HEK293 (cell line): ENCODE results near the gene ZBTB8A.

Experiments used
- BCL11A ChIP-seq: fragments of 450-650 bp; formaldehyde crosslinking; IDR thresholded peaks from 2 replicates; pipeline ENCODE4 v1.5.1; 2016; ENCODE audit warnings: low read depth, missing biosample characterization, missing genetic modification characterization
- ELK4 ChIP-seq: IDR thresholded peaks from 2 replicates; pipeline ENCODE4 v1.6.1; 2011; ENCODE audit warnings: mild to moderate bottlenecking, low read depth, low read length, borderline replicate concordance
- KLF7 ChIP-seq: fragments of 450-650 bp; formaldehyde crosslinking; IDR thresholded peaks from 2 replicates; pipeline ENCODE4 v1.5.1; 2016; ENCODE audit warnings: missing biosample characterization, missing genetic modification characterization, borderline replicate concordance
- OSR2 ChIP-seq: fragments of 450-650 bp; formaldehyde crosslinking; IDR thresholded peaks from 2 replicates; pipeline ENCODE4 v1.5.1; 2016; ENCODE audit warnings: missing biosample characterization, missing genetic modification characterization
- PRDM6 ChIP-seq: fragments of 450-650 bp; formaldehyde crosslinking; IDR thresholded peaks from 2 replicates; pipeline ENCODE4 v1.5.1; 2017; ENCODE audit warnings: missing biosample characterization, missing genetic modification characterization
- SP3 ChIP-seq: fragments of 450-650 bp; formaldehyde crosslinking; IDR thresholded peaks from 2 replicates; pipeline ENCODE4 v1.5.1; 2016; ENCODE audit warnings: missing biosample characterization, missing genetic modification characterization
- SP7 ChIP-seq: fragments of 450-650 bp; formaldehyde crosslinking; IDR thresholded peaks from 2 replicates; pipeline ENCODE4 v1.5.1; 2016; ENCODE audit warnings: missing biosample characterization, missing genetic modification characterization
- ZBTB11 ChIP-seq: fragments of 450-650 bp; formaldehyde crosslinking; conservative IDR thresholded peaks from 2 replicates; pipeline ENCODE4 v1.5.1; 2016; ENCODE audit warnings: low read depth, missing biosample characterization, missing genetic modification characterization
- ZBTB17 ChIP-seq: fragments of 450-650 bp; formaldehyde crosslinking; IDR thresholded peaks from 2 replicates; pipeline ENCODE4 v1.5.1; 2016; ENCODE audit warnings: missing biosample characterization, missing genetic modification characterization
- ZBTB26 ChIP-seq: fragments of 450-650 bp; formaldehyde crosslinking; optimal IDR thresholded peaks from 2 replicates; pipeline ENCODE3; 2016; ENCODE audit warnings: missing biosample characterization, mild to moderate bottlenecking, missing genetic modification characterization
- ZBTB48 ChIP-seq: fragments of 450-650 bp; formaldehyde crosslinking; IDR thresholded peaks from 2 replicates; pipeline ENCODE4 v1.5.1; 2016; ENCODE audit warnings: missing biosample characterization, missing genetic modification characterization
- ZEB2 ChIP-seq: fragments of 450-650 bp; formaldehyde crosslinking; IDR thresholded peaks from 2 replicates; pipeline ENCODE4 v1.5.1; 2016; ENCODE audit warnings: missing biosample characterization, missing genetic modification characterization
- ZFP37 ChIP-seq: fragments of 450-650 bp; formaldehyde crosslinking; IDR thresholded peaks from 2 replicates; pipeline ENCODE4 v1.5.1; 2016; ENCODE audit warnings: missing biosample characterization, missing genetic modification characterization
- ZIC2 ChIP-seq: fragments of 450-650 bp; formaldehyde crosslinking; IDR thresholded peaks from 2 replicates; pipeline ENCODE4 v1.5.1; 2016; ENCODE audit warnings: missing biosample characterization, missing genetic modification characterization
- ZNF112 ChIP-seq: fragments of 450-650 bp; formaldehyde crosslinking; IDR thresholded peaks from 2 replicates; pipeline ENCODE4 v1.5.0; 2017; ENCODE audit warnings: missing biosample characterization, missing genetic modification characterization
- ZNF140 ChIP-seq: fragments of 450-650 bp; formaldehyde crosslinking; IDR thresholded peaks from 2 replicates; pipeline ENCODE4 v1.5.1; 2016; ENCODE audit warnings: missing biosample characterization, missing genetic modification characterization
- ZNF155 ChIP-seq: fragments of 450-650 bp; formaldehyde crosslinking; IDR thresholded peaks from 2 replicates; pipeline ENCODE4 v1.5.1; 2016; ENCODE audit warnings: missing biosample characterization, missing genetic modification characterization
- ZNF2 ChIP-seq: fragments of 450-650 bp; formaldehyde crosslinking; IDR thresholded peaks from 2 replicates; pipeline ENCODE4 v1.5.1; 2016; ENCODE audit warnings: missing biosample characterization, missing genetic modification characterization
- ZNF354C ChIP-seq: fragments of 450-650 bp; formaldehyde crosslinking; IDR thresholded peaks from 2 replicates; pipeline ENCODE4 v1.5.1; 2016; ENCODE audit warnings: missing biosample characterization, missing genetic modification characterization, low read depth, borderline replicate concordance
- ZNF391 ChIP-seq: fragments of 450-650 bp; formaldehyde crosslinking; IDR thresholded peaks from 2 replicates; pipeline ENCODE4 v1.5.1; 2016; ENCODE audit warnings: low read depth, missing biosample characterization, missing genetic modification characterization, borderline replicate concordance
- ZNF416 ChIP-seq: fragments of 450-650 bp; formaldehyde crosslinking; IDR thresholded peaks from 2 replicates; pipeline ENCODE4 v1.5.1; 2016; ENCODE audit warnings: missing biosample characterization, missing genetic modification characterization
- ZNF488 ChIP-seq: fragments of 450-650 bp; formaldehyde crosslinking; IDR thresholded peaks from 2 replicates; pipeline ENCODE4 v1.5.1; 2016; ENCODE audit warnings: missing biosample characterization, missing genetic modification characterization
- ZNF501 ChIP-seq: fragments of 450-650 bp; formaldehyde crosslinking; IDR thresholded peaks from 2 replicates; pipeline ENCODE4 v1.5.1; 2016; ENCODE audit warnings: missing biosample characterization, missing genetic modification characterization
- ZNF513 ChIP-seq: fragments of 450-650 bp; IDR thresholded peaks from 2 replicates; pipeline ENCODE4 v1.5.1; 2018; ENCODE audit warnings: missing biosample characterization, missing genetic modification characterization
- ZNF561 ChIP-seq: fragments of 450-650 bp; IDR thresholded peaks from 2 replicates; pipeline ENCODE4 v1.5.1; 2018; ENCODE audit warnings: missing biosample characterization, missing genetic modification characterization, borderline replicate concordance
- ZSCAN18 ChIP-seq: fragments of 450-650 bp; formaldehyde crosslinking; IDR thresholded peaks from 2 replicates; pipeline ENCODE4 v1.5.1; 2016; ENCODE audit warnings: missing biosample characterization, missing genetic modification characterization
- ZSCAN23 ChIP-seq: fragments of 450-650 bp; formaldehyde crosslinking; IDR thresholded peaks from 2 replicates; pipeline ENCODE4 v1.5.1; 2016; ENCODE audit warnings: missing biosample characterization, missing genetic modification characterization
- ZXDB ChIP-seq: fragments of 450-650 bp; formaldehyde crosslinking; IDR thresholded peaks from 2 replicates; pipeline ENCODE4 v1.5.1; 2016; ENCODE audit warnings: missing biosample characterization, missing genetic modification characterization

Gene ZBTB8A

GRCh38 chr1:32539584-32540571, 651 bp downstream of the ZBTB8A start (continued):
- TF ChIP-seq ZBTB17, result no peak
- TF ChIP-seq ZNF513 (tag by site-specific recombination), result no peak
- TF ChIP-seq KLF7 (tag by site-specific recombination), result peak; percentile 32; the same call in 1 of the 2 replicates
- TF ChIP-seq ZXDB (tag by site-specific recombination), result peak; percentile 49
- no peak for TF ChIP-seq ZIC2 (tag by site-specific recombination)
- 0 out of 2 replicates have a peak, but pooled peaks have one; percentile 44 for TF ChIP-seq ZNF501 (tag by site-specific recombination)
- TF ChIP-seq ZNF561 (tag by site-specific recombination), result peak; percentile 38; the same call in 1 of the 2 replicates
- TF ChIP-seq ZBTB48 (tag by site-specific recombination), result no peak
- no peak for TF ChIP-seq ZSCAN23 (tag by site-specific recombination)
- no peak for TF ChIP-seq PRDM6 (tag by site-specific recombination)
- no peak for TF ChIP-seq BCL11A (tag by site-specific recombination)
- TF ChIP-seq ZNF488, result no peak
- no peak for TF ChIP-seq ZNF155
- no peak for TF ChIP-seq ZNF416 (tag by site-specific recombination)
- TF ChIP-seq ZEB2, result 0 out of 2 replicates have a peak, but pooled peaks have one; percentile 29
- no peak for TF ChIP-seq ZNF2 (tag by site-specific recombination)
- no peak for TF ChIP-seq ZNF140 (tag by site-specific recombination)
- TF ChIP-seq ZBTB26 (tag by site-specific recombination), result peak; percentile 38
- TF ChIP-seq ZFP37, result no peak
- TF ChIP-seq ZNF354C, result no peak
- TF ChIP-seq ZNF112 (tag by site-specific recombination), result no peak
- TF ChIP-seq ELK4, result no peak
- no peak for TF ChIP-seq ZNF391 (tag by site-specific recombination)
- no peak for TF ChIP-seq ZBTB11 (tag by site-specific recombination)
- no peak for TF ChIP-seq ZSCAN18 (tag by site-specific recombination)
- no peak for TF ChIP-seq OSR2
- peak; percentile 12; the same call in 1 of the 2 replicates for TF ChIP-seq SP7
- no peak for TF ChIP-seq SP3 (tag by site-specific recombination)
